OCI-LY1 (cell line): ENCODE data around the gene DMD.

Experiments
- CTCF ChIP-seq: fragments of 200-600 bp; sonication (generic), shearing (Covaris generic); IDR thresholded peaks from 2 replicates; pipeline ENCODE4 v1.5.1; 2017; ENCODE audit warnings: mild to moderate bottlenecking, antibody characterized with exemption, low read length, moderate library complexity, mixed read lengths
- EZH2 ChIP-seq: fragments of 200-600 bp; sonication (generic), shearing (Covaris generic); IDR thresholded peaks from 2 replicates; pipeline ENCODE4 v1.8.0; 2017; ENCODE audit warnings: borderline replicate concordance, mixed run types, mild to moderate bottlenecking, antibody characterized with exemption, low read length, moderate library complexity, mixed read lengths

DNA sequence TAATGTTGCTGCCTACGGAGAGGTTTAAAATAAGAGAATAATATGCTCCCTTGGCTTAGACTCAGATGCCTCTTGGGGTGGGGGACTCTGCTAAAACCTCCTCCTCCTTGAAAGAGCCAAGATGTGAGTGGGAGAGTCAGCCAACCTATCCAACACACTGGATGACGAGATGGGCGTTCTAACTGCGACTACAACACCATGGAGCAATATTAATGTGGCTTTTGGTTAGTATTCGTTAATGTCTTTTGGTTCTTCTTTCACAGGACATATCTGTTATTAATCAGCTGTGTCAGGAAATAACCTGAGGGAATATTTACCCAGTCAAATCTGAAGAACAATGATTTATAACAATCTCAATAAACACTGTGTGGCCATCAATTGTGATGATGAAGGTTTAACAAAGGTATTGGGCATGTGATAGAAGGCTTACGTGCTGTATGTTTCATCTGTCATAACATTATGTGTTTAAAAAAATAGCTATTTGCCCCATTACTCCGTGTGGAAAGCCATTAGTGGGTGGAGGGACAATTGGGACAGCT lies 1996.0 kb downstream of the DMD start:
- no peak for TF ChIP-seq CTCF
- TF ChIP-seq EZH2, result no peak
